Umbilical cord (tissue), 2 donors: ENCODE measurements around the gene SYT4. TPM values are rescaled to one million over a fixed set of nuclear protein-coding genes. Genes with fewer than 3 reads are reported as not detected.
"Not testable (repeated sequence)": the region's sequence is repeated elsewhere in the genome, so short reads cannot be mapped to it uniquely, and the experiment has no call there.

Experiments used
- DNase-seq: peaks from one replicate; pipeline ENCODE4 v3.0.0-alpha.2; 2015; ENCODE audit warnings: low spot score
- total RNA-seq: library from RNA; depleted of rRNA; stranded (reverse); fragments of >200 nt; gene quantifications from one replicate; pipeline ENCODE4 v1.2.3, GENCODE V29; 2014; ENCODE audit warnings: low replicate concordance; ENCODE audit not compliant: insufficient read depth

The SYT4 gene
- 1.9 TPM for total RNA-seq

- peak; percentile 86 for DNase-seq
These were observed at the start of gene SYT4 for GRCh38 chr18:43277164-43277600. Gene SYT4, minus strand, starts transcription at chr18:43277490. Its CDS starts 209 bp downstream, at chr18:43277281.

- DNase-seq, result no peak
These were observed 44.8 kb upstream of the SYT4 start for GRCh38 chr18:43322132-43322531.

DNA sequence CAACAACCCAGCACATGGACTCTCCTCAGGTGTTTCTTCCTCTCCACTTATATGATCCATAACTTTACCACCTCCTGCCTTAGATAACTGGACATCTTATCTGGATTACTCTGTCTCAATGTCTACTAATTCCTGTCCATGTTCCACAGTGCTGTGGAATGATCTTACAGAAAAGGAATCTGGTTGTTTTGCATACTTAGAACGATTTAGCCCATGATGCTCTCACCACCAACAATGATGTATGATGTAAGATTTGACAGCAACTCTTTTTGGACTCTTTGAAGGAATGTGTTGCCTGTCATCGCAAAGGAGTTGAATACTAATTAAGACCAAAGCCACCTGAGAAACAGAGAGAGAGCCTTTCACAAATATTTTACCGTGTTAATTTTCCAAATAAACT is 37.7 kb upstream of the SYT4 start:
- no peak for DNase-seq

- DNase-seq, result no peak
These were observed 35.6 kb upstream of the SYT4 start for GRCh38 chr18:43312891-43313290.

- no peak for DNase-seq
These were observed 32.9 kb upstream of the SYT4 start for GRCh38 chr18:43310239-43310638.

DNA sequence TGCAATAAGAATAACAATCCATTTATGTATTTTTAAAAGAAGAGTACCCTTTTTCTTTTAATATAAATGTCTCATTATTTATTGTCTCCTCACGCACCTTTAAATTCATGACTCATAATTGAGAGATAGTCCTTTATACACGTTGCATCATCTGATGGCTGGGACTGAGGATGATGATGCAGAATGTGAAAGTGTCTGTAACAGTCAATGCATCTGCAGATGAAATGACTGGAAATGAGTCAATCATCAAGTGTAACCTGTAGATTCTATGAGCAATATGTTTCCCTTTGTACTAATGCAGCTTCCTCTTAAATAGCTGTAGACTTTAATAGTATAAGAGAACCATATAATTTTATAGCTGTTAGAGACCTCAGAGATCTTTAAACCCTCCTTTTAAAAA is 26.1 kb upstream of the SYT4 start:
- DNase-seq, result no peak

DNA sequence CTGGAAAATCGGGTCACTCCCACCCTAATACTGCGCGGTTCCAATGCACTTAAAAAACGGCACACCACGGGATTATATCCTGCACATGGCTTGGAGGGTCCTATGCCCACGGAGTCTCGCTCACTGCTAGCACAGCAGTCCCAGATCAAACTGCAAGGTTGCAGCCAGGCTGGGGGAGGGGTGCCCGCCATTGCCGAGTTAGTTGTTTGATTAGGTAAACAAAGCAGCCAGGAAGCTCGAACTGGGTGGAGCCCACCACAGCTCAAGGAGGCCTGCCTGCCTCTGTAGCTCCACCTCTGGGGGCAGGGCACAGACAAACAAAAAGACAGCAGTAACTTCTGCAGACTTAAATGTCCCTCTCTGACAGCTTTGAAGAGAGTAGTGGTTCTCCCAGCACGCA is 8.9 kb upstream of the SYT4 start:
- not testable (repeated sequence) for DNase-seq

DNA sequence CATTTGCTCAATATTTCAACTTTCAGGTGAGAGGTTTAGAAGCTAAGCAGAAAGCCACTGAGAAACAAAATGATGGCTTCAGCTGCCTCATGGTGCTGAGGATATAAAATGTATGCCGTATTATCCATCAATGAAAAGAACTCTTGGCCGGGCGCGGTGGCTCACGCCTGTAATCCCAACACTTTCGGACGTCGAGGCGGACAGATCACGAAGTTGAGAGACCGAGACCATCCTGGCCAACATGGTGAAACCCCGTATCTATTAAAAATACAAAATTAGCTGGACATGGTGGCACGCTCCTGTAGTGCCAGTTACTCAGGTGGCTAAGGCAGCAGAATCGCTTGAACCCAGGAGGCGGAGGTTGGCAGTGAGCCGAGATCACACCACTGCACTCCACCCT is 6.0 kb upstream of the SYT4 start:
- no peak for DNase-seq

DNA sequence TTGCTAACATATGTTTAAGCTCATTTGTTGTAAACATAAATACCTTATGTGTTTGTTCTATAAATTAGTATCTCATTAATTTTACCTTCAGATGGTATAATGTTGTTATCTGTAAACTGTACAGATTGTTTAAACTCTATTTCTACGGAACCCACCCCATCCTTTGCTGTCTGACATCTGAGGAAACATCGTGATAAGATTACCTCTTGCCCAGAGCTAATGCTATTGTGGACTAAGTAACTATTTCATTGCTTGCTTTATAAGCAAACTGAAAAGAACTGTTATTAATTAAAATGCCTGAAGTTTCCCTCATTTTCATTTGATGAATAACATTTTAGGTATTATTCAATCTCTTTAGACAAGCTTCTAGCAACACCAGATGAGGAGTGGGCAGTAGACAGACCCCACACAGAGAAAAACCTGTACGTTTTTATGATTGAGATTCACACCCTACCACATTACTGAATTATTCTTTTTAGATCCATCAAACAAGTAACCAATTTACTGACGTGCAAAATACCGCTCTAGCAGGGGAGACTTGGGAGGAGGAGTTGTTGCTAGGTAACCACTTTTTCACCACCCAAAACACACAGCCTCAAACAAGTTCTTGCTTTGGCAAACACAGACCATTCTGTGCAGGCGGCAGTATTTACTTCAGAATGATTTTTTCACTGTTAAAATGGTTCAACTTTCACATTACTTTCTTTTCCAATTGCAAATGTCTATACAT is 1.9 kb upstream of the SYT4 start:
- peak; percentile 54 for DNase-seq

- DNase-seq, result no peak
These were observed 1.1 kb upstream of the SYT4 start for GRCh38 chr18:43278355-43278754.

GRCh38 chr18:43276491-43276890 is 799 bp downstream of the SYT4 start:
- DNase-seq, result no peak

DNA sequence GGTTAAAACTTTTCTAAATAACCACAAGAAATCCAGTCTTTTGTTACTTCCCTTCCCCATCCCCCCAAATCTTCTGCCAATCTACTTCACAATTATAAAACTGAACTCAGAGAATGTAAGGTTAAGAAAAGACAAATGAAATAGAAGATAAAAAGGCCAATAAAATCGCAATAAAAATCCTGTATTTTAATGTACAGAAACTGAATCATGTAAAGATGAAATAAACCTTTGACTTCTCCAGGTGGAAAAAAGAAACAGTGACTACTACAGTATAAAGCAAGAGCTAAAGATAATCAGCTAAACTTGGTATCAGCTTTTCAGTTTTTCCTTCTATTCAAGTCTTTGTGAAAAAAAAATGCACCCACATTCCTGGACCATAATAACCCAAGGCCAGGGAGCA is 1.7 kb downstream of the SYT4 start:
- DNase-seq, result no peak

DNA sequence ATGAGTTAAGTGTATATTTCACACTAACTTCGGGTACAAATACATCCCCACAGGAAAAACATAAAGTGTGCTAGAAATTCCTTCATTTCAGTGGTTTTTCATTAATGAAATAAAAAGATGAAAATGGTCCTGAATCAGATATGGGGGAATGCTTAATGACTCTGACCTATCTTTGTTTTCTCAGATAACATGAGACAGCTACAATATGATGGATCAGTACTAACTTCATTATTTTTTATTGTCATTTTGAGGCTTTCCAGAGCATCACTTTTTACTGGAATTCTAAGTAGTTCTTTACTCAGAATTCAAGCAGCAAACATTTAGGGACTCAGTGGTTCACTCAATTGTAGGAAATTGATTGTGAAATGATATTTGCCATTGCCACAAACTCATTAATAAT is 2.8 kb downstream of the SYT4 start:
- no peak for DNase-seq

GRCh38 chr18:43271593-43272432 is 5.5 kb downstream of the SYT4 start:
- peak; percentile 48 for DNase-seq

DNA sequence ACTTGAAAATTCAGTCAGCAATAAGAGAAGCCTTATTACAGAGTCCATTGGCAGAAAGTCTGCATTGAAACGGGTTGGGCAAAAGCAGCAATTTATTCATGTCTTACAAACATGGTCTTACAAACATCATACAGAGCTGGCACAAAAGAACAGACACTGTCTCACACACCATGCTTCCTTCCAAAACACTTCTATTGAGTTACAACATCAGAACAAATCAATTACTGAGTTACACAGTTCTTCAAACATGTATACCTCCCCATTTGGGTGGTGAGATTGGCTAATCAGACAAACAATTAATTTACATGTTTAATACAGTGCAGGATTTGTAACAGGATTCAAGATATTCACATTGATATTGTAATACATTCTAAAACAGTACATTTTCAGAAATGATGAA is 9.5 kb downstream of the SYT4 start:
- DNase-seq, result no peak

- no peak for DNase-seq
These were observed 11.8 kb downstream of the SYT4 start for GRCh38 chr18:43265465-43265864.

- DNase-seq, result no peak
These were observed 28.6 kb downstream of the SYT4 start for GRCh38 chr18:43248610-43249249.

DNA sequence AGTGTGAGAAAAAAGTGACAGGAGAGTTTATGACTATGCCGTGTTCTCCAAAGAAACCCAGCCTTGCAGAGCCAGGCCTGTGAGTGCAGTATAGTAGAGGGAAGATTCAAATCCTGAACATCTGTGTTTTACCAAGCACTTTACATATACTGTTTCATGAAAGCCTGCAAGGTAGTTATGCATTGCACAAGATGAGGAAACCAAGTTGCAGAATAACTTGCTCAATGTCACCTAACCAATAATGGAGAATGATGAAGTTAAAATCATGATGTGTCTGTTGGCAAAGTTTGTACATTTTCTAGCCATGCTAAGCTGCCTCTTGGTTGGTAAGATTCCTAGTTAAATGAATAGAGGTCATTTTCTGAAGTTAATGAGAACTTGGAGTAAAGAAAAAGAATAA is 29.3 kb downstream of the SYT4 start:
- no peak for DNase-seq

DNA sequence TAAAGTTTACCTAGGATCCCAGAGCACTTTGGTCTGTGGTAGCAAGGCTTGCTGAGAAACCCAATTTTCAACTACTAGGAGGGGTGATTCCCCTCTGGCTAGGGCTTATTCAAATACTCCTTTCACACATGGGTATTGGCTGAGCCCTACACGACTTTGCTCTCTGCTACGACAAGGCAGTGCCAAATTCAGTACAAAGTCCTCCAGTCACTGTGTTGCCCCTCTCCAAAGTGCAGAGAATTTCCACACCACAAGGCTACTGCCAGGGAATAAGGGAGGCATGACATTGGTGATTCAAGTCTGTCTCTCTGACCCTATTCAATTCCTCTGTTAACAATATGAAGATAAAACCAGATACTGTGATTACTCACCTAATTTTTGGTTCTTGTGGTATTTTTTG is 38.9 kb downstream of the SYT4 start:
- DNase-seq, result no peak

GRCh38 chr18:43236921-43237320 is 40.4 kb downstream of the SYT4 start:
- no peak for DNase-seq

- DNase-seq, result no peak
These were observed 42.4 kb downstream of the SYT4 start for GRCh38 chr18:43234889-43235288.

DNA sequence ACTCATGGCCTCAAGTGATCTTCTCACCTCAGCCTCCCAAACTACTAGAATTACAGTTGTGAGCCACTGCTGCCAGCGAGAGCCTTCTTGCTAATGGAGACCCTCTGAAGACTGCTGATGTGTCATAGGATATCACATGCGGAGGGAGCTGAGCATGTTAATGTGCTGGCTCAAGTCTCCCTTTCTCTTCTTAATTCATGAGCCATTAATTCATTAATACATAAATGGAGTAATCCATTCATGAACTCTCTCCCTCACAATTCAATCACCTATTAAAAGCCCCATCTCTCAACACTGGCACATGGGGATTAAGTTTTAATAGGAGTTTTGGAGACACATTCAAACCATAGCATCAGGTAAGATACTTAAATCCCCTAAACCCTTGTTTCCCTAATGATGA is 54.8 kb downstream of the SYT4 start:
- DNase-seq, result no peak
